ENCODE results near the gene RAB25.

Gene RAB25

GRCh38 chr1:156078728-156079127, 17.8 kb downstream of the RAB25 start:
- no peak for DNase-seq (ENCODE audit: low read depth, low spot score)
- peak overlapping the region; percentile 83 for H3K27ac ChIP-seq
- peak overlapping the region; percentile 49 for H3K4me3 ChIP-seq
- no peak for TF ChIP-seq FOXP2 (optimal IDR thresholded peaks at IDR 0.05; ENCODE audit: control extremely low read depth, extremely low read length, insufficient read depth)
- no peak for TF ChIP-seq POLR2AphosphoS5 (IDR thresholded peaks at IDR 0.05; ENCODE audit: borderline replicate concordance, low read depth, low read length)
- no peaks in the 10 kb centered on the region for H3K9me3 ChIP-seq (ENCODE audit: low read depth, low read length)
- H3K36me3 ChIP-seq (ENCODE audit: insufficient read depth, low read length): peaks cover 46% of the 10 kb centered on the region
- H3K9ac ChIP-seq (ENCODE audit: insufficient read length): no peak overlapping the region

GRCh38 chr1:156079762-156080161, 18.8 kb downstream of the RAB25 start:
- H3K4me3 ChIP-seq: peak overlapping the region; percentile 82
- peaks cover 42% of the 10 kb centered on the region for H3K36me3 ChIP-seq (ENCODE audit: insufficient read depth, low read length)
- no peak overlapping the region for H3K9ac ChIP-seq (ENCODE audit: insufficient read length)
- no peaks in the 10 kb centered on the region for H3K9me3 ChIP-seq (ENCODE audit: low read depth, low read length)
- TF ChIP-seq FOXP2 (optimal IDR thresholded peaks at IDR 0.05; ENCODE audit: control extremely low read depth, extremely low read length, insufficient read depth) (no peak), POLR2AphosphoS5 (IDR thresholded peaks at IDR 0.05; ENCODE audit: borderline replicate concordance, low read depth, low read length) (no peak), EZH2 (IDR thresholded peaks at IDR 0.05) (no peak)
- no peak for DNase-seq (ENCODE audit: low read depth, low spot score)
- peak overlapping the region; percentile 21; the same call in 1 of the 2 replicates for H3K27ac ChIP-seq

GRCh38 chr1:156080241-156080862, 19.4 kb downstream of the RAB25 start:
- H3K9ac ChIP-seq (ENCODE audit: insufficient read length): peak overlapping the region; percentile 84
- H3K9me3 ChIP-seq (ENCODE audit: low read depth, low read length): no peaks in the 10 kb centered on the region
- H3K27ac ChIP-seq: peak overlapping the region; percentile 65
- no peak for DNase-seq (ENCODE audit: low read depth, low spot score)
- no peak for TF ChIP-seq FOXP2 (optimal IDR thresholded peaks at IDR 0.05; ENCODE audit: control extremely low read depth, extremely low read length, insufficient read depth)
- TF ChIP-seq EZH2 (IDR thresholded peaks at IDR 0.05): no peak
- TF ChIP-seq POLR2AphosphoS5 (IDR thresholded peaks at IDR 0.05; ENCODE audit: borderline replicate concordance, low read depth, low read length): no peak
- peaks cover 36% of the 10 kb centered on the region for H3K36me3 ChIP-seq (ENCODE audit: insufficient read depth, low read length)
- H3K4me3 ChIP-seq: peak overlapping the region; percentile 82

- Histone ChIP-seq H3K27ac (peak overlapping the region; percentile 65), H3K9ac (ENCODE audit: insufficient read length) (peak overlapping the region; percentile 84), H3K9me3 (ENCODE audit: low read depth, low read length) (no peaks in the 10 kb centered on the region), H3K36me3 (ENCODE audit: insufficient read depth, low read length) (peaks cover 32% of the 10 kb centered on the region), H3K4me3 (peak overlapping the region; percentile 82)
- TF ChIP-seq FOXP2 (optimal IDR thresholded peaks at IDR 0.05; ENCODE audit: control extremely low read depth, extremely low read length, insufficient read depth) (no peak), EZH2 (IDR thresholded peaks at IDR 0.05) (no peak), POLR2AphosphoS5 (IDR thresholded peaks at IDR 0.05; ENCODE audit: borderline replicate concordance, low read depth, low read length) (no peak)
- no peak for DNase-seq (ENCODE audit: low read depth, low spot score)
Measured at GRCh38 chr1:156080863-156081179, 19.9 kb downstream of the RAB25 start.

- TF ChIP-seq EZH2 (IDR thresholded peaks at IDR 0.05) (no peak), FOXP2 (optimal IDR thresholded peaks at IDR 0.05; ENCODE audit: control extremely low read depth, extremely low read length, insufficient read depth) (no peak), POLR2AphosphoS5 (IDR thresholded peaks at IDR 0.05; ENCODE audit: borderline replicate concordance, low read depth, low read length) (no peak; the same call in 1 of the 2 replicates)
- no peak for DNase-seq (ENCODE audit: low read depth, low spot score)
- peak overlapping the region; percentile 82 for H3K4me3 ChIP-seq
- peak overlapping the region; percentile 79 for H3K27ac ChIP-seq
- H3K9me3 ChIP-seq (ENCODE audit: low read depth, low read length): no peaks in the 10 kb centered on the region
- peak overlapping the region; percentile 84 for H3K9ac ChIP-seq (ENCODE audit: insufficient read length)
- H3K36me3 ChIP-seq (ENCODE audit: insufficient read depth, low read length): peaks cover 26% of the 10 kb centered on the region
Measured at GRCh38 chr1:156081180-156081916, 20.4 kb downstream of the RAB25 start.

- Histone ChIP-seq H3K9me3 (ENCODE audit: low read depth, low read length) (no peaks in the 10 kb centered on the region), H3K27ac (peak overlapping the region; percentile 79; the same call in 1 of the 2 replicates), H3K36me3 (ENCODE audit: insufficient read depth, low read length) (peaks cover 21% of the 10 kb centered on the region), H3K4me3 (peak overlapping the region; percentile 82), H3K9ac (ENCODE audit: insufficient read length) (peak overlapping the region; percentile 77)
- no peak for DNase-seq (ENCODE audit: low read depth, low spot score)
- TF ChIP-seq POLR2AphosphoS5 (IDR thresholded peaks at IDR 0.05; ENCODE audit: borderline replicate concordance, low read depth, low read length): no peak
Measured at GRCh38 chr1:156081917-156082308, 21.0 kb downstream of the RAB25 start.

GRCh38 chr1:156082309-156083091, 21.5 kb downstream of the RAB25 start, which contains the start of gene MEX3A:
Gene MEX3A, minus strand, starts transcription at chr1:156082465. Its CDS starts 467 bp downstream, at chr1:156081998.
- Histone ChIP-seq H3K36me3 (ENCODE audit: insufficient read depth, low read length) (peaks cover 15% of the 10 kb centered on the region), H3K27ac (peak within 1 kb of the TSS; percentile 79), H3K9ac (ENCODE audit: insufficient read length) (peak within 1 kb of the TSS; percentile 84), H3K4me3 (peak within 1 kb of the TSS; percentile 82), H3K9me3 (ENCODE audit: low read depth, low read length) (no peaks in the 10 kb centered on the region)
- no peak for TF ChIP-seq FOXP2 (optimal IDR thresholded peaks at IDR 0.05; ENCODE audit: control extremely low read depth, extremely low read length, insufficient read depth)
- TF ChIP-seq POLR2AphosphoS5 (IDR thresholded peaks at IDR 0.05; ENCODE audit: borderline replicate concordance, low read depth, low read length): peak; percentile 78
- no peak for TF ChIP-seq EZH2 (IDR thresholded peaks at IDR 0.05)
- DNase-seq (ENCODE audit: low read depth, low spot score): no peak
